IMR-90 (cell line): ENCODE data around the gene C16orf90. TPM values are rescaled to one million over a fixed set of nuclear protein-coding genes. Genes with fewer than 3 reads are reported as not detected.
A peak's percentile ranks its signal among the peaks of the same experiment; 100 is the strongest.

Source experiments
- ATAC-seq: fragments of 200-7000 bp; cut with Tn5 transposase; 2 replicates; pipeline ENCODE4 v1.9.1; 2020; ENCODE audit warnings: low read depth, mild to moderate bottlenecking, moderate library complexity
- BruUV-seq: library from RNA; stranded (reverse); fragments of 400-500 nt; replicated peaks from 2 replicates; lab custom pipeline; 2021; lab: Mats Ljungman, UMichigan
- CTCF ChIA-PET: fragments of 300-600 bp; formaldehyde crosslinking; extraction: SDS; loops from one replicate; lab custom pipeline; 2021; ENCODE audit warnings: antibody characterized with exemption; lab: Yijun Ruan, JAX
- POLR2A ChIA-PET: fragments of 300-600 bp; sonication (Branson Sonifier 250); formaldehyde crosslinking; loops from one replicate; lab custom pipeline; 2022; ENCODE audit warnings: antibody characterized with exemption; ENCODE audit not compliant: unreplicated experiment; lab: Charles Lee
- DNase-seq: peaks from one replicate; pipeline ENCODE4 v3.0.0; 2013
- H2AFZ ChIP-seq: replicated peaks from 2 replicates; pipeline ENCODE3; 2013; ENCODE audit warnings: low read length, mild to moderate bottlenecking; ENCODE audit not compliant: poor library complexity
- H2AK5ac ChIP-seq: 2 replicates; pipeline ENCODE4 v1.6.1; 2013; ENCODE audit warnings: low read depth, low read length, inconsistent platforms
- H2AK9ac ChIP-seq: replicated peaks from 2 replicates; pipeline ENCODE3; 2013; ENCODE audit warnings: mild to moderate bottlenecking, low read depth, low read length, moderate library complexity; ENCODE audit not compliant: poor library complexity
- H2BK120ac ChIP-seq: 2 replicates; pipeline ENCODE4 v1.6.1; 2013; ENCODE audit warnings: low read depth, low read length, inconsistent platforms
- H2BK15ac ChIP-seq: 3 replicates; pipeline ENCODE4 v1.6.1; 2013; ENCODE audit warnings: low read depth, low read length, inconsistent platforms
- H2BK20ac ChIP-seq: 2 replicates; pipeline ENCODE4 v1.6.1; 2013; ENCODE audit warnings: low read depth, mild to moderate bottlenecking, inconsistent platforms, low read length, moderate library complexity
- H2BK5ac ChIP-seq: 2 replicates; pipeline ENCODE4 v1.6.1; 2013; ENCODE audit warnings: mild to moderate bottlenecking, low read depth, low read length, inconsistent platforms; ENCODE audit not compliant: poor library complexity, severe bottlenecking
- H3K14ac ChIP-seq: replicated peaks from 2 replicates; pipeline ENCODE4 v1.6.1; 2013; ENCODE audit warnings: low read depth, low read length, inconsistent platforms
- H3K18ac ChIP-seq: 2 replicates; pipeline ENCODE4 v1.6.1; 2013; ENCODE audit warnings: low read depth, low read length, control low read depth
- H3K23ac ChIP-seq: 2 replicates; pipeline ENCODE4 v1.6.1; 2013; ENCODE audit warnings: low read depth, low read length, inconsistent platforms
- H3K27ac ChIP-seq: 2 replicates; pipeline ENCODE4 v1.5.1; 2013; ENCODE audit warnings: mild to moderate bottlenecking, control low read depth, low read length; ENCODE audit not compliant: insufficient read depth
- H3K27me3 ChIP-seq: 2 replicates; pipeline ENCODE4 v1.6.1; 2013; ENCODE audit warnings: low read length; ENCODE audit not compliant: control insufficient read depth, insufficient read depth
- H3K36me3 ChIP-seq: 2 replicates; pipeline ENCODE4 v1.6.1; 2013; ENCODE audit warnings: low read length, mixed read lengths; ENCODE audit not compliant: control insufficient read depth, insufficient read depth
- H3K4ac ChIP-seq: 2 replicates; pipeline ENCODE4 v1.6.1; 2013; ENCODE audit warnings: low read depth, low read length, inconsistent platforms
- H3K4me1 ChIP-seq: 2 replicates; pipeline ENCODE4 v1.6.1; 2013; ENCODE audit warnings: low read length, mixed read lengths; ENCODE audit not compliant: control insufficient read depth, insufficient read depth
- H3K4me2 ChIP-seq: 2 replicates; pipeline ENCODE4 v1.6.1; 2013; ENCODE audit warnings: low read depth, mild to moderate bottlenecking, control low read depth, low read length, moderate library complexity
- H3K4me3 ChIP-seq: 2 replicates; pipeline ENCODE4 v1.5.1; 2013; ENCODE audit warnings: low read depth, mild to moderate bottlenecking, control low read depth, low read length, moderate library complexity; ENCODE audit not compliant: insufficient read depth
- H3K56ac ChIP-seq: 2 replicates; pipeline ENCODE4 v1.6.1; 2013; ENCODE audit warnings: low read length, inconsistent platforms; ENCODE audit not compliant: insufficient read depth; ENCODE audit errors: extremely low read depth
- H3K79me1 ChIP-seq, 2 experiments: 2 replicates each; pipeline ENCODE4 v1.6.1; 2013; ENCODE audit warnings: low read length in 2 of 2, inconsistent platforms in 1 of 2, low read depth in 1 of 2
- H3K9ac ChIP-seq: 2 replicates; pipeline ENCODE4 v1.6.1; 2013; ENCODE audit warnings: low read depth, low read length, control low read depth
- H3K9me1 ChIP-seq: 2 replicates; pipeline ENCODE4 v1.6.1; 2013; ENCODE audit warnings: low read length, inconsistent platforms; ENCODE audit not compliant: insufficient read depth
- H3K9me3 ChIP-seq: 2 replicates; pipeline ENCODE4 v1.6.1; 2013; ENCODE audit warnings: low read length; ENCODE audit not compliant: control insufficient read depth, insufficient read depth
- H4K20me1 ChIP-seq: 2 replicates; pipeline ENCODE4 v1.6.1; 2013; ENCODE audit warnings: low read length, inconsistent platforms; ENCODE audit not compliant: insufficient read depth
- H4K5ac ChIP-seq: 2 replicates; pipeline ENCODE4 v1.6.1; 2013; ENCODE audit warnings: mild to moderate bottlenecking, low read depth, low read length, control low read depth
- H4K8ac ChIP-seq, 2 experiments: 2 replicates each; pipeline ENCODE4 v1.6.1; 2013; ENCODE audit warnings: low read depth in 2 of 2, low read length in 2 of 2, control low read depth in 1 of 2, inconsistent platforms in 1 of 2
- H4K91ac ChIP-seq: 2 replicates; pipeline ENCODE4 v1.6.1; 2013; ENCODE audit warnings: low read depth, low read length, inconsistent platforms; ENCODE audit not compliant: insufficient read depth
- FOS ChIP-seq: fragments of 150-350 bp; IDR thresholded peaks from 2 replicates; pipeline ENCODE4 v1.6.1; 2016; ENCODE audit warnings: low read depth, low read length
- WGBS, 2 experiments: methylation state at CpG; one replicate each; pipeline versions ENCODE4 v1.1.5 to v1.1.7; 2013; ENCODE audit warnings: missing lambda C conversion rate in 2 of 2; ENCODE audit not compliant: insufficient read length in 1 of 2; ENCODE audit errors: extremely low coverage in 2 of 2; 5-methylcytosine and 5-hydroxymethylcytosine counted together
- dilution Hi-C: fragments of 300-500 bp; cut with HindIII; formaldehyde crosslinking; loops from one replicate; pipeline ENCODE4 v1.14.3; 2018; ENCODE audit warnings: low sequenced_read_pairs; ENCODE audit not compliant: unreplicated experiment
- in situ Hi-C: fragments of 300-500 bp; cut with MboI; formaldehyde crosslinking; loops from 3 replicates; pipeline ENCODE4 v1.14.3; 2019; ENCODE audit warnings: low sequenced_read_pairs, inconsistent platforms, mixed read lengths
- intact Hi-C: fragments of 100-400 bp; cut with micrococcal nuclease; formaldehyde crosslinking; loops from 2 replicates; pipeline ENCODE4 v1.10.0; 2022
- polyA plus RNA-seq, 3 experiments: library from polyadenylated mRNA; depleted of rRNA; stranded (reverse); fragments of >200 nt; gene quantifications; 2 replicates each; pipeline ENCODE4 v1.2.3, GENCODE V29; 2012; ENCODE audit warnings: low replicate concordance in 1 of 3
- total RNA-seq: library from RNA; depleted of rRNA; stranded (reverse); fragments of >200 nt; gene quantifications from 2 replicates; pipeline ENCODE4 v1.2.3, GENCODE V29; 2012
- TF ChIP-seq, protein P1 (sequence below): fragments of 150-350 bp; IDR thresholded peaks from 2 replicates; pipeline ENCODE4 v1.6.1; 2016; ENCODE audit warnings: low read depth, mild to moderate bottlenecking, low read length, moderate library complexity, borderline replicate concordance

The C16orf90 gene
- total and polyA plus RNA-seq, 2 of the 4 experiments (the other 2 are of a cell fraction): not detected

- intact Hi-C loops: no loop called here
- no peak overlapping the region for H3K23ac ChIP-seq
- H2BK15ac ChIP-seq: no peak overlapping the region
- H4K8ac ChIP-seq: no peak overlapping the region
- no peaks in the 10 kb centered on the region for H3K27me3 ChIP-seq
- ChIA-PET CTCF (no interaction called here), POLR2A (no interaction called here)
- H3K9me1 ChIP-seq: peaks cover 21% of the 10 kb centered on the region; the same call in 1 of the 2 replicates
- no peak overlapping the region for H3K4ac ChIP-seq
- H3K14ac ChIP-seq: no peak overlapping the region
- DNase-seq (peak; percentile 69), ATAC-seq (peak; percentile 56)
- H3K79me1 ChIP-seq: peaks cover 18 to 88% of the 10 kb centered on the region in 2 experiments
- H3K9ac ChIP-seq: no peak overlapping the region
- no peak overlapping the region for H2AK9ac ChIP-seq
- H3K4me2 ChIP-seq: 0 out of 2 replicates have a peak overlapping the region, but pooled peaks have one; percentile 15
- H4K20me1 ChIP-seq: peaks cover 96% of the 10 kb centered on the region
- TF ChIP-seq FOS: no peak
- TF ChIP-seq, protein P1, sequence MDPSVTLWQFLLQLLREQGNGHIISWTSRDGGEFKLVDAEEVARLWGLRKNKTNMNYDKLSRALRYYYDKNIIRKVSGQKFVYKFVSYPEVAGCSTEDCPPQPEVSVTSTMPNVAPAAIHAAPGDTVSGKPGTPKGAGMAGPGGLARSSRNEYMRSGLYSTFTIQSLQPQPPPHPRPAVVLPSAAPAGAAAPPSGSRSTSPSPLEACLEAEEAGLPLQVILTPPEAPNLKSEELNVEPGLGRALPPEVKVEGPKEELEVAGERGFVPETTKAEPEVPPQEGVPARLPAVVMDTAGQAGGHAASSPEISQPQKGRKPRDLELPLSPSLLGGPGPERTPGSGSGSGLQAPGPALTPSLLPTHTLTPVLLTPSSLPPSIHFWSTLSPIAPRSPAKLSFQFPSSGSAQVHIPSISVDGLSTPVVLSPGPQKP: no peak
- in situ Hi-C loops: no loop called here
- dilution Hi-C loops: no loop called here
- no peak overlapping the region for H3K18ac ChIP-seq
- H2BK20ac ChIP-seq: no peak overlapping the region
- no peak overlapping the region for H2AK5ac ChIP-seq
- H4K5ac ChIP-seq: no peak overlapping the region
- H3K9me3 ChIP-seq: no peaks in the 10 kb centered on the region
- WGBS, 2 experiments: no CpG with 5 or more reads among the region's 4 CpGs
- H3K4me1 ChIP-seq: peaks cover 10% of the 10 kb centered on the region
- peaks cover 13% of the 10 kb centered on the region for H3K36me3 ChIP-seq
- H4K91ac ChIP-seq: no peak overlapping the region
- H2BK120ac ChIP-seq: no peak overlapping the region
- H2AFZ ChIP-seq: no peak overlapping the region
- no TSS peak for BruUV-seq
- H3K27ac ChIP-seq: no peak overlapping the region
- H3K56ac ChIP-seq: no peak overlapping the region
- no peak overlapping the region for H3K4me3 ChIP-seq
- no peak overlapping the region for H2BK5ac ChIP-seq
Measured at GRCh38 chr16:3467921-3468320, 27.4 kb downstream of the C16orf90 start.
